B cell (primary cell): ENCODE data around the gene FAM110C. TPM values are rescaled to one million over a fixed set of nuclear protein-coding genes. Genes with fewer than 3 reads are reported as not detected.

Experiments used
- polyA plus RNA-seq: library from polyadenylated mRNA; depleted of rRNA; stranded (reverse); fragments of >200 nt; gene quantifications from 2 replicates; pipeline ENCODE4 v1.2.3, GENCODE V29; 2012
- total RNA-seq, 2 donors: library from RNA; stranded (reverse); fragments of 120-200 nt in 1 of 2; gene quantifications; 1 replicate in 1 of 2; 2 replicates in 1 of 2; pipeline versions ENCODE4 v1.2.3 to v1.2.4, GENCODE V29; 2013 to 2022

Gene FAM110C
- total and polyA plus RNA-seq, 2 donors (not counting 1 experiment from before 2014, with no cell fraction given): not detected

Other genes starting within 250 kb of the FAM110C start
- 48.4 and 55.4 TPM in 2 replicates for gene SH3YL1, start 217.5 kb upstream of the FAM110C start, total RNA-seq
- gene SH3YL1, start 217.5 kb upstream of the FAM110C start, polyA plus RNA-seq: 33.2 and 47.8 TPM in 2 replicates
- 85.8 and 87.8 TPM in 2 replicates for gene ACP1, start 218.4 kb upstream of the FAM110C start, total RNA-seq
- gene ACP1, start 218.4 kb upstream of the FAM110C start, polyA plus RNA-seq: 70.2 and 101 TPM in 2 replicates
- 5.3 and 5.7 TPM in 2 replicates for gene ALKAL2, start 241.6 kb upstream of the FAM110C start, total RNA-seq
- 0.79 and 2.3 TPM in 2 replicates for gene ALKAL2, start 241.6 kb upstream of the FAM110C start, polyA plus RNA-seq